Colon (tissue), 2 donors: Measurements from ENCODE around the gene STK35.

Experiments used
- FAIRE-seq: peaks from 2 replicates; lab custom pipeline; 2012; peaks lifted over from hg19 to GRCh38; lab: Jason Lieb, UNC
- donor health status: control.
- donor health status: control.

STK35 gene

DNA sequence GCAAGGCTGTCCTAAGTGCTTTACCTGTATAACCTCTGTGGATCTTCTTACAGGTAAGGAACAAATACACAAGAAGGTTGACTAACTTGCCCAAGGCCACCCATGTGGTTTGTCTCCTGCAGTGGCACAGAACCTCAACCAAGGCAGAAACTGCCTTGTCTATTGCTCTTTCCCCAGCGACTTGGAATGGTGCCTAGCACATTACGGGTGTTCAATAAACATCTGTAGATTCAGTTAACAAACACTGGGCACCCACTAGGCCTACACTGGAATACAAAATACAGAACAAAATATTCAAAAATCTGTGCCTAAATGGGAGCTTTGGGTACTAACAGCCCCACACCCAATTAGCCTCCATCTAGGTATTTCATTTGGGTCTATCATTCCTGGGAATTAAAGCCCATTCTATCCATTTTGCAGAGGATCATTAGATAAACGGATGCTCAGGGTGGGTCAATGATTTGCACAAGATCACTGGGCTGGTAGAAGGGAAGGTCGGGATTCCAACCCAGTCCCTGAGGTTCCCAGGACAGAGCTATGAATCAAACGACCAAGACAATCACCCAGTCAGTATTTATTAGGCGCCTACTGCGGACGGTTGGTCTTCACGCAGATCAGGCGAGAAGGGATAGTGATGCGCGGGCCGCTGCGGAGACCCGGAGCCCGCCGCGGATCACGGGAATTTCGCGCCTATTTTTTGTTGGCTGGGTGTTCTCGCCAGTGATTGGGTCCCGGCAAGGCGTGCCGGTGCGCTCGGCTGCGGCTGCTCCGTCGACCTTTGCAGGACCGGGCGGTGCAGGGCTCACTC is at the start of gene STK35:
STK35 (plus strand) TSS at position 771 of the 808 bp plus-strand sequence. CDS start 55 bp downstream, outside the sequence.
- FAIRE-seq, result no peak

DNA sequence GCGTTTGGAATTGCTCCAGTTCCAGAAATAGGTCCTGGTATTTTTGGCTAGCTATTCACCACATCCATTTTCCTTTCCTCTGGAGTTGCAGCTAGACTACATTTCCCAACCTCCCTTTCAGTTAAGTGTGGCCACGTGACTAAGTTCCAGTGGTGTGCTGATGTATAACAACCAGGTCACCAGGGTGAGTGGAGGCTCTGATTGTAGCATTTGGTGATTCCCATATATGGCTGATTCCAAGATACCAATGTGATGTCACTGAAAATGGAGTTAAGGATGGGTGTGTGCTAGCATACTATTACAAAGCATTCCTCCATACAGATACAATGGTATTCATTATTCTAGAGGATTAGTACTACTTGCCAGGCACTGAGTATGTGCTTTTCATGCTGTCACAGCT is 49.7 kb upstream of the STK35 start:
- FAIRE-seq, result no peak

DNA sequence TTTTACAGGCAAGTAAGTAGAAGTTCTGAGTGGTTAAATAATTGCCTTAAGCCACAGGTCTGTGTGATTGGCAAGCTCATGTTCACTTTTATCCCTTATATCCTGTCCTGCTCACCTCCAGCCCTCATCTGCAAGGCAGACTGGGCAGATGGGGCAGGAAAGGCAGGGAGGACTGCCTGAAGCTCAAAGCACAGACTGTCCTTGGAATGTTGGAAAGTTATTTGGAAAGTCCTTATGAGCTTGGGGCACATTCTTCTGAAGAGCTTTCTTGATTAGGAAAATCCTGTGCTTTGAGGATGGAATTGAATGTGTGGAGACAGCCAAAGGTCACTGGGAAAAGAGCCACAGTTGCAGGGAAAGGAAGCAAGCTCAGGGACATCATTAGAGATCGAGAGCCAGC is 48.9 kb upstream of the STK35 start:
- FAIRE-seq, result no peak

DNA sequence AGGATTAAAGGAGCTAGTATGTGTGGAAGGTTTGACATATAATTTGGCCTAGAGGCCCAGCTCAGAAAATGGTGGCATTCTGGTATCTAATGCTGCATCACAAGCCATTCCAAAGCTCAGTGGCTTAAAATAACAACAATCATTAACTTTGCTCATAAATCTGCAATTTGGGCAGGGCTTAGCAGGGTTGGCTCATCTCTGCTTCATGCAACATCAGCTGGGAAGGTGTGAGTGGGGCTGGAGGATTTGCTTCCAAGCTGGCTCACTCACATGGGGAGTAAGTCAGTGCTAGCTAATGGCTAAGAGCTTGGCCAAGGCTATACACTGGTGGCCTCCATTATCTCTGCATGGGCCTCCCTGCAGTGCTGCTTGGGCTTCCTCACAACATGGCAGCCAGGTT is 48.0 kb upstream of the STK35 start:
- no peak for FAIRE-seq

DNA sequence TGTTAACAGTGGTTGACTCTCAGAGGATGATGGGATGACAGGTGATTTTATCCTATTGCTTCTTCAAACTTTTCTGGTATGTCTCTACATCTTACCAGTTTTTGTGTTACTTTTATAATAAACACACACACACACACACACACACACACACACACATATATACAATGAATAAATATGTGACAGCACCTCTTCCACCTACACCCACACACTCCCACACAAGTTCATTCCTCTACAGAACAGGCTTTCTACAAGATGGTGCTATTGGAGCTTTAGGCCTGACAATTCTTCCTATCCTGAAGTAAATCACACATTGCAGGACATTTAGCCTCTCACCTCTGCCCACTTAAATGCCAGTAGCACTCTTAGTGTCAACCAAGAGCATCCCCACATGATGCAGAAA is 46.7 kb upstream of the STK35 start:
- no peak for FAIRE-seq

DNA sequence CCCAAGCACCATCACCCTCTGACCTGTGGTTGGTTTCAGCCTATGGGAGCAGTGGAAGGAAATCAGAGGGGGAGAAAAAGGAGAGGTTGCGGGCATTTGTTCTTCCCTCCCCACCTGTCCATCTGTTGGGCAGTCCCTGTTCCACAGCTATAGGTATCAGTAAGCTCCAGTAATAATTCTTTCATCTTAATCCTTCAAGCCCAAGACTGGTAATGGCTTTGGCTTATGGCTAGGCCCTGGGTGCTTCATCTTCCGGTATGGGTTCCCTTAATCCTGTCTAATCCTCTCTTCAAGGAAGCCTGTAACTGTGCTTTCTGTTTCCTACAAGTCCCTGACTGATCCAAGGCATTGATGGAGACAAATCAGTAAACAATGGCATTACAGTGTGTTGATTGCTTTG is 42.2 kb upstream of the STK35 start:
- FAIRE-seq, result no peak

DNA sequence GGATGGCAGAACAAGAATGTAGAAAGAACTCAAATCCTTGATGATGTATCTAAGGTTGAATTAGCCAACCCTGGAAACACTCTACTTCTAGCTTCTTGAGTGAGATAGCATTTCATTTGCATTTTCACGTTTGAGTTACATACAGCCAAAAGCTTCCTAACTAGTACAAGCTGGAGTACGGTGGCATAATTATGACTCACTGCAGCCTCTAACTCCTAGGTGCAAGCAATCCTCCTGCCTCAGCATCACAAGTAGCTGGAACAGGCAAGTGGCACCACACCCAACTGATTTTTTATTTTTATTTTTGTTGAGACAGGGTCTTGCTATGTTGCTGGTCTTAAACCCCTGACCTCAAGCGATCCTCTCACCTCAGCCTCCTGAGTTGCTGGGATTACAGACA is 36.5 kb upstream of the STK35 start:
- FAIRE-seq, result no peak

DNA sequence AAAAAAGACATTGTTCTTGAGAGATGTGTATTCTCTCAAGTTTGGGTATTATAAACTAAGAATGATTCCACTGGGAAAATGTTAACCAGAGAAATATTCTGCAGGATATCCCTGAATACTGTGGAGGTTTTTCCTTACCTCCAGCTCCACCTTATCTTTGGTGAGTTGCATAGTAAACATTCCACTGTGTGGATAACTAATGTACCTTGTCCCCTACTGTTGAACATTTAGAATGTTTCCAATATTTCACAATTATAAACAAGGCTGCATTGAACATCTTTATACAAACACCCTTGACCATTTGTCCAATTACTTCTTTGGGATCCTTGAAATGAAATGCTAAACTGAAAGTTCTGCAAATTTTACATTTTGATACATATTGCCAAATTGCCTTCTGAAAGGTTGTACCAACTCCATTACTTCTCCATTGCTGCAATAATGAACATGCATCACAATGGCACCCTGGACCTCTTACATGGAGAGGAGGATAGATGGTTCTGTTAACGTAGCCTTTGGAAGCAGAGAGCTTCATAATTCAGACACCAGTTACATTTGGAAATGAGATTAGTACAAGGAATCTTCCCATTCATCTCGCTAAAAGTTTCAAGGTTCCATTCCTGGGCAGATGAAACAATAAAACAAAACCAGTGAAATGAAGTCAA is 35.0 kb upstream of the STK35 start:
- no peak for FAIRE-seq

DNA sequence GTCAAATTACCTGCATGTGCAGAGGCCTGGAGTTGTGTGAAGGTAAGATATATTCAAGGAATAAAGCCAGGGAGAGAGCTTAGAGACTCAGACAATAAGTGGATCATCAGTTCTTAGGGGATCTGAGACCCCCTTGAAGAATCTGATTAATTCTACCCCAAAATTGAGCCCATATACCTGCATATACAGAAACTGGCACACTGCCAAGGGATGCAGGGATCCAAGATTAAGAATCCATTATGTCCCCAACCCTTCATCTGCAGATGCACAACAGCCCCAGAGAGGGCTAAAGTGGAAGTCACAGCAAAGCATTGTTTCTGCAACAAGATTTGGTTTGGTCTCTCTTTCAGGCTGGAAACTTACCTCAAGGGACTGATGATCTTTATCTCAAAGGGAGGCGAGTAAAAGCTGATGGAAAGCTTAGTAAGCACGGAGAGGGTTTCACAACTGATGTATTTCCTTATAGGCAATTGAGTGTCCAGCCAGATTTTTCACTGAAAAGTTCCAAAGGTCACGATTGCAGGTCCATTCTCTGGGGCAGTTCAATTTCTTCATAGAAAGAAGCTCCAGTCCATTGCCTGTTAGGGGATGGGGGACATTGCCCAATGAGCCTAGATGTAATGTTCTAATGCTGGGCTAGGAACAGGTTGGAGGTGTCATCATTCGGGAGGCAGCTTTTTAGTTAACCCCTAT is 20.9 kb upstream of the STK35 start:
- FAIRE-seq, result no peak

DNA sequence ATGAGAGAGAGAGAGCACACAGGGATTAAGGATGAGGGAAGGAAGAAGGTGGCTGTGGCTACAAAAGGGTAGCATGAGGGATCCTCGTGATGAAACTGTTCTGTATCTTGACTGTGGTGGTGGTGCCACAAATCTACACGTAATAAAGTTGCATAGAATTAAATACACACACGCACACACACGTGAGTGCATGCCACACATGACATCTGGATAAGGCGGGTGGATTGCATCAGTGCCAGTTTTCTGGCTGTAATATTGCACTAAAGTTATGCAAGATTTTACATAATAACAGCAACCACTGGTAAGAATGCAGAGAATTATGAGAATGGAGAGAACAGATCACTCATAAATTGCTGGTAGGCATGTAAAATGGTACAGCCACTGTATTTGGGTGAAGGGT is 16.9 kb upstream of the STK35 start:
- FAIRE-seq, result no peak

DNA sequence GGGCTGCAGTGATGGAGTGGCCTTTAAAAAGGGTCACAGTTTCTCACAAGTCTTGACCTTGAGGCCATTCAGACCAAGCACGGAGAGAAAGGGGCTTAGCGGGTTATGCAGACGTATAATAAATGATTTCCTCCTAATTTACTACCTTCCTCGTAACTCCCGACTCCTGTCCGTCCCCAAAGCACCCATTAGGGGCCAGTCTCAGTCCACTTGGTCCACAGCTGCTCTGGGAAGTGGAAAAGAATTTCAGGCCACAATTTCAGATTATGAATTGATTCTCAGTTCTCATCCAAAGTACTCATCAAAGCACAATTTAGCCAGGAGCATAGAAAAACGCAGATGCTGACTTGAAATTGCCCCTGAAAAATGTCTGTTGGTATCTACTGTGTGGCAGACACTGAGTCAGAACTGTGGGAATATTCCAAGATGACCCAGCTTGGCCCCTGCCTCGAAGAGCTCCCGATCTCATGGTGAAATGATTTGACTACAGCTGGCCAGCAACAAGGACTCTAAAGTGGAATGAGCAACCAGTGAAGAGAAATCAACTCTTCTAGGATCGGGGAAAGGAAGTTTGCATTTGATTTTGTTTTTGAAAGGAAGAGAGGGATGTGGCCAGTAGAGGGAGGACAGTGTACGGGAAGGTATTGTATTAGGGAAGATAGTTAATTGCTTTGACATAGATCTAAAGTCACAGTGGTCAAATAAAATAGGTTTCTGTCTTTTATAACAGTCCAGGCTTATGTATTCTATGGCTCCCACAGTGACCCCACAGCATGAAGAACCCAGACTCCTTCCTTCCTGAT is 15.2 kb upstream of the STK35 start:
- no peak for FAIRE-seq

DNA sequence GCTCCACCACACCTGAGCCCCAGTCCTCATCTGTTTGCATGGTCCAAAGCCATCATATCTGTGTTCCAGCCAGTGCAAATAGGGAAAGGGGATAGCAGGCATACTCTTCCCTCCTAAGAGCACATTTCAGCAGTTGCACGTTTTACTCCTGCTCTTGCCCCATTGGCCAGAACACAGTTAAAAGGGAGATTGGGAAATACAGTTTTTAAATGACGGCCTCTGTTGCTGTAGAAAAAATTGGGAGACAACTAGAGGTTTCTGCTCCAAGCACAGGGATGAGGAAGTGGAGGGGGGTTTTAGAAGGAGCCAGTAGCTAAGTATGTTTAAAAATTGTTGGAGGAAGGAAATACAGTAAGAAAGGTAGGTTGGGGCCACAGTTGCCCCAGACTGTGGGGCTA is 14.6 kb upstream of the STK35 start:
- FAIRE-seq, result no peak

DNA sequence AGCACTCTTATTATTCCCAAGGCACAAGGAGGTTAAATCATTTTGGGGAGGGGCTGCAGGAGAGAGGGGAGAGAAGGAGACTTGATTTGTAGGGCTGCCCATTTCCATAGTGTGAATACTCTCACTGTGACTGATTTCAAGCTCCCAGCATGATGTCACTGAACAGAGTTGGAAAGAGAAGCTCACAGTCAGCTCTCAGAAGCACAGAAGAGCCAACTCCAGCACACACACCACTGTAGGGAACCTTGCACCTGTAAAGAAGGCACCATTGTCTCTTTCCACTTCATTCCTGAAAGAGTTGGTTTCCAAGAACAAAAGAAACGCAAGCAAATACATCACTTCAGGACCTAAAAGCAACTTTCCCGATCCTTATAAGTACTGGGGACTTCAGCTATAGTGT is 12.7 kb upstream of the STK35 start:
- FAIRE-seq, result no peak

DNA sequence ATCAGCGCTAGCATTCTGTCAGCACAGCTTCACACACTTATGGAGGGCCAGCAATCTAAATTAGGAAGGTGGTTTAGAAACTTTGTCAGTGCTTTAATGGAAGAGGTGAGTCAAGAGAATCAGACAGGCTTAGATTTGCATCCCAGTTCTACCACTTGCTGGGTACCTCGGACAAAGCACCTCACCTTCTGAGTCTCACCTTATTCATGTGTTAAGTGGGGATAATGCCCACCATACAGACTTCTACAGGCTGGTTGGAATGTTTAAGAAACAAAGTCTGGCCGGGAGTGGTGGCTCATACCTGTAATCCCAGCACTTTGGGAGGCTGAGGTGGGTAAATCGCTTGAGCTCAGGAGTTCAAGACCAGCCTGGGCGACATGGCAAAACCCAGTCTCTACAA is 12.2 kb upstream of the STK35 start:
- no peak for FAIRE-seq

DNA sequence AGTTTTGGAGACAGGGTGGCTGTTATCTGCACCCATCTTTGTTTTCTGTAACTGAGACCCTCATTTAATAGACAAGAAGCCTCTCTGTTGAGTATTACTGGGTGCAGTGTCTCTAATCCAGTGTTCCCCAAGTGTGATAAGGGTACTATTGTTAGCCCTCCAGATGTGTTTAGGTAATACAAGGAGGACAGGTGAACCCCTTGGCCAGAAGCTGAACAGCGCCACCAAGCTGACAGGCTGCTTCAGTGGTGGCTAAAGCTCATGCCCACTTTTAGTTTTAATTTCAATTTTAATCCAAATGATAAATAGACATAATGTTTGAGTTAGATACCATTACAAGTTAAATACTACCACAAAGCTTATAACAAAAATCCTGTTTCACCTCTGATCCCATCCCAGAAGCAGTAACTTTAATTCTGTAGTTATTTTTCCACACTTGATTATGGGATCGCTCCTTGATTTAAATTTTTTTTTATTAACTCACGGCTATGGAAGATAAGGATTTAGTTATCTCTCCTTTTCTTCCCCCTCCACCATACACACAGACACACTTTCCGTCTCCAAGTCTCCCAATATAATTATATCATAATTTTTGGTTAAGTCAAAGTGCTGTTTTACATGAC is 8.4 kb upstream of the STK35 start:
- FAIRE-seq, result no peak

DNA sequence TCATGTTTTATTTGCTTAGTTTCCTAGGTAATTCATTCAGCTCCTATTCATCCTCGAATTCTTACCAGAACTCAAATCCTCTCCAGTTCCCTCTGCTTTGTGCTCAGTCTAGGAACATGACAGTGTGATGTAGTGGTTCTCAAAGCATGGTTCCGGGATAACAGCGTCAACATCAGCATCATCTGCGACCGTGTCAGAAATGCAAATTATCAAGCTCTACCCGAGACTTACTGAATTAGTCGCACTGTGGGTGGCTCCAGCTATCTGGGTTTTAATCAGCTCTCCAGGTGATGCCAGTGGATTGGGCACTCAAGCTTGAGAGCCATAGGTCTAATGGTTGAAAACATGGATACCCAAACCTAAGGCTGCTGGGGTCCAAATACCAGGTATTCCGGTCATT is 7.7 kb upstream of the STK35 start:
- FAIRE-seq, result no peak

DNA sequence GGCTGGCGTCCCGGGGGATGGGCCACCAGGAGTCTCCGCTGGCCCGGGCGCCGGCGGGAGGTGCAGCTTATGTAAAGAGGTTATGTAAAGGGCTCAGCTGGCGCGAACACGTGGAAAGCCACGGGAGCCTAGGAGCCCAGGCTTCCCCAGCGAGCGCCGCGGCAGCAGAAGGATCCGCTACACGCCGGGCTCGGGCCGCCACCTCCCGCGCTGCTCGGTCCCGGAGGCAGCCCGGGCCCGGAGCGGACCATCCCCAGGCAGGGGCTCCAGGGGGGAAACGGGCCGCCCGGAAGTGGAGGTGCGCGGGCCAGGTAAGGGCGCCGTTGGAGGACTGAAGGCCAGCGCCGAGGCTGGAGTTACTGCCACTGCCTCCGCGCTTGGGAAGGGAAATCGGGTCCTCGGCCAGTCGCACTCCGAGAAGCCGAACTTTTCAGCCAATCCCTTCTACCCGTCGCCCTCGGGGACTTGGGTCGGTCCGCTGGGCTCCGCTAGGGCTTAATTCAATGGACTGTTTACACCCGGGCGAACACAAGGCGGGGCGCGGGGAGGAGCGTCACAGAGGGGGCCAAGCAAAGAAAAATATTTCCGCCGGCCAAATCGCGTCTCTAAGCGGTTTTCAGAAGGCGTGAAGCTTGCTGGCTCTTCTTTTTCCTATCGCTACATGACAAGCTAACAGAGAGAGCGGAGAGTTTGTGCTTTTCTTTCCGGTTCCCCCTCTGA is 398 bp downstream of the STK35 start:
- FAIRE-seq, result no peak

DNA sequence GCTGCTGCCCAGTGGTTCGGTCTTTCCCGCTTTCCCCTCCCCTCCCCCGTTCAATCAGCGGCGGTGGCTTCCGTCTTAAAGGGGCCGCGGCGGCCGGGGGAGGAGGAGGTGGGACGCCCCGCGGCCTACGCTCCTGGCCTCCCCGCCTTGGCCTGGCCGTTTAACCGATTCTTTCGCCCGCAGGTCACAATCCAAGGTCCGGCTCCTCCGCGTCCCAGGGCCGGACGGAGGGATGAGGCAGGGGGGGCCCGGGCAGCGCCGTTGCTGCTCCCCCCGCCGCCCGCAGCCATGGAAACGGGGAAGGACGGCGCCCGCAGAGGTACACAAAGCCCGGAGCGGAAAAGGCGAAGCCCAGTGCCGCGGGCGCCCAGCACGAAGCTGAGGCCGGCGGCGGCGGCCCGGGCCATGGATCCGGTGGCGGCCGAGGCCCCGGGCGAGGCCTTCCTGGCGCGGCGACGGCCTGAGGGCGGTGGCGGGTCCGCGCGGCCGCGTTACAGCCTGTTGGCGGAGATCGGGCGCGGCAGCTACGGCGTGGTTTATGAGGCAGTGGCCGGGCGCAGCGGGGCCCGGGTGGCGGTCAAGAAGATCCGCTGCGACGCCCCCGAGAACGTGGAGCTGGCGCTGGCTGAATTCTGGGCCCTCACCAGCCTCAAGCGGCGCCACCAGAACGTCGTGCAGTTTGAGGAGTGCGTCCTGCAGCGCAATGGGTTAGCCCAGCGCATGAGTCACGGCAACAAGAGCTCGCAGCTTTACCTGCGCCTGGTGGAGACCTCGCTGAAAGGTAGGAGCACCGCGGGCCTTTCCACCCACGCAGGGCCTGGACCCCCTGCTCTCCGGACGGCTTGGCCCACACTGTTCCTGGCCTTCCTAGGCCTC is 1.2 kb downstream of the STK35 start:
- no peak for FAIRE-seq

DNA sequence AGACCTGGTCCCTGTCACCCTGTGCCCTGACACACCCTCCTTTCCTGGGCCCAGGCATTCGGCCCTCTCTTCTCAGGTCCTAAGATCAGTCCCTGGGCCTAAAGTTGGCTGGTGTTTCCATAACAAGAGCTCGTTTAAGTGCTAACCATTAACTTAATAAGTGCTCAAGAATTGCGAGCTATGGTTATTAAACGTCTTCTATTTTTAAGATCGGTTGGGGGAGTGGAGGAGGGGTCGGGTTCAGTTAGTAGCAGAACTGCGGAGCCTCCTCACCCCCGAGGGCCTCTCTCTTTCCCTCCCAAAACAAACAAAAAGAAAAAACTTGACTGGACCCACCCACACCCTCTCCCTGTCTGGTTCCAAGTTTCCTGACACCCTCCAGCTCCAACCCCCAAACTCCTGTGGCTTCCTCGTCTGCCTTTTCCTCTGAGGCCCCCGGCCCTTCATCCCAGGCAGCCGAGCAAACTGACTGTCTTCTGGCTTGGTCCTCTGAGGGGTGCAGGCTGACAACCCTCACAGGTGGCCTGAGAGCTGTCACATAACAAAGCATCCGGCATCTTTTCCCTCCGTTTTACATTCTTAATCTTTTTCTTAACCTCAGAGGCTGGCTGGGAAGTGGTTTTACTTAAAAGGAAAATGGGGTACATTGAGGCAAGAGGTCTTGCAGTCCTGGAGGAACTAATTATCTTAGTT is 2.0 kb downstream of the STK35 start:
- FAIRE-seq, result no peak

DNA sequence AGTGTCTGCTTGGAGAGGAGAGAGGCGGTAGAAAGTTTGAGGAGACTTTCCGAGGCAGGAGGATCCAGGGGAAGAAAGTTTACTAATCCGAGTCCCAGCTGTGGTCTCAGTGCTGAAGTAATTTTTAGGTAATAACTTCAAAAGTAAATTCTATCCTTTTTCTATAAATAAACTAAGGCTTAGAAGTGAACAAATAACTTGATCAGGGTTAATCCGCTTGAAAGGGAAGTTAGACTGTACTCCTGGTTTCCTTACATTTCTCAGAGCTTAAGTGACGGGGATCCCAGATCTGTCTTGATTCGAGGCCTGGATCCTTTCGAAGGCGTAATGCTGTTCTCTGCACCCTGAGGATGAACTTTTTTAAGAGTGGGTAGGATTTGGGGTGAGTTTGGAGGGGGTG is 2.6 kb downstream of the STK35 start:
- no peak for FAIRE-seq
